Anterior cingulate cortex (tissue), 58 donors: Measurements from ENCODE around the gene ORMDL2.
A peak's percentile ranks its signal among the peaks of the same experiment; 100 is the strongest.
"Not testable (repeated sequence)": the region's sequence is repeated elsewhere in the genome, so short reads cannot be mapped to it uniquely, and the experiment has no call there.

Source experiments
- DNase-seq, 58 donors: peaks; one replicate each; lab custom pipeline; 2025; lab: John Stamatoyannopoulos, UW

The ORMDL2 gene

GRCh38 chr12:55827806-55828205 is 10.0 kb downstream of the ORMDL2 start:
- no peak for DNase-seq

- DNase-seq = no peak
Observed at GRCh38 chr12:55828357-55828756, 10.5 kb downstream of the ORMDL2 start.

GRCh38 chr12:55829967-55830600 is 12.2 kb downstream of the ORMDL2 start:
- DNase-seq = peak in 54 of 58 donors; percentile 31 to 94 (median 81)

GRCh38 chr12:55830601-55831446 is 13.0 kb downstream of the ORMDL2 start:
- DNase-seq = peak; percentile 10 to 92 (median 77)

- no peak for DNase-seq
Observed at GRCh38 chr12:55831447-55831815, 13.6 kb downstream of the ORMDL2 start.

GRCh38 chr12:55833056-55833455 is 15.2 kb downstream of the ORMDL2 start:
- no peak for DNase-seq

GRCh38 chr12:55834400-55834799 is 16.6 kb downstream of the ORMDL2 start:
- not testable (repeated sequence) for DNase-seq

GRCh38 chr12:55838361-55838760 is 20.5 kb downstream of the ORMDL2 start:
- DNase-seq = no peak

- DNase-seq = no peak
Observed at GRCh38 chr12:55839345-55840140, 21.7 kb downstream of the ORMDL2 start.

GRCh38 chr12:55840581-55841351 is 22.9 kb downstream of the ORMDL2 start:
- DNase-seq = no peak

GRCh38 chr12:55842681-55843429 is 25.0 kb downstream of the ORMDL2 start, which contains the start of gene MMP19:
TSS of gene MMP19 (minus strand) at chr12:55842936. CDS start at chr12:55842830, 106 bp downstream.
- DNase-seq = no peak

GRCh38 chr12:55843431-55843830 is 25.6 kb downstream of the ORMDL2 start:
- no peak for DNase-seq

GRCh38 chr12:55844961-55845360 is 27.1 kb downstream of the ORMDL2 start:
- DNase-seq = no peak

- DNase-seq = no peak
Observed at GRCh38 chr12:55845361-55845760, 27.5 kb downstream of the ORMDL2 start.

GRCh38 chr12:55845785-55846496 is 28.1 kb downstream of the ORMDL2 start:
- no peak for DNase-seq

GRCh38 chr12:55847033-55847432 is 29.2 kb downstream of the ORMDL2 start:
- DNase-seq = peak in 2 of 58 donors; percentile 12 to 16

GRCh38 chr12:55847603-55848291 is 29.9 kb downstream of the ORMDL2 start:
- DNase-seq = peak in 24 of 58 donors; percentile 1 to 49 (median 12)
